Neural cell (in vitro differentiated cells): ENCODE results near the gene FERD3L.

Source experiments
- CTCF ChIP-seq: fragments of 450-650 bp; IDR thresholded peaks from 2 replicates; pipeline ENCODE4 v1.5.1; 2014; ENCODE audit warnings: antibody characterized with exemption, mild to moderate bottlenecking, moderate library complexity; ENCODE audit not compliant: poor library complexity, severe bottlenecking
- EP300 ChIP-seq: fragments of 450-650 bp; conservative IDR thresholded peaks from 2 replicates; pipeline ENCODE4 v1.6.1; 2014; ENCODE audit warnings: antibody characterized with exemption, mild to moderate bottlenecking, moderate library complexity; ENCODE audit not compliant: poor library complexity, severe bottlenecking

- TF ChIP-seq CTCF = no peak
- TF ChIP-seq EP300 = no peak
Measured at GRCh38 chr7:19143881-19144574, 1.2 kb downstream of the FERD3L start.
